Activated T-cell treated with anti-CD3 and anti-CD28 coated beads for 4 hours (primary cell): ENCODE data around the gene MPP1.
A peak's percentile ranks its signal among the peaks of the same experiment; 100 is the strongest.

ENCODE experiments used
- DNase-seq: peaks from one replicate; pipeline ENCODE4 v3.0.0-alpha.2; 2020

MPP1 gene

GRCh38 chrX:154774622-154775021 is 30.7 kb downstream of the MPP1 start:
- no peak for DNase-seq

- DNase-seq = peak; percentile 85
Observed at GRCh38 chrX:154762537-154763296, 42.6 kb downstream of the MPP1 start, which contains the start of gene DKC1. Gene DKC1 (plus strand): TSS chrX:154762864. CDS start chrX:154762966, 102 bp downstream.

DNA sequence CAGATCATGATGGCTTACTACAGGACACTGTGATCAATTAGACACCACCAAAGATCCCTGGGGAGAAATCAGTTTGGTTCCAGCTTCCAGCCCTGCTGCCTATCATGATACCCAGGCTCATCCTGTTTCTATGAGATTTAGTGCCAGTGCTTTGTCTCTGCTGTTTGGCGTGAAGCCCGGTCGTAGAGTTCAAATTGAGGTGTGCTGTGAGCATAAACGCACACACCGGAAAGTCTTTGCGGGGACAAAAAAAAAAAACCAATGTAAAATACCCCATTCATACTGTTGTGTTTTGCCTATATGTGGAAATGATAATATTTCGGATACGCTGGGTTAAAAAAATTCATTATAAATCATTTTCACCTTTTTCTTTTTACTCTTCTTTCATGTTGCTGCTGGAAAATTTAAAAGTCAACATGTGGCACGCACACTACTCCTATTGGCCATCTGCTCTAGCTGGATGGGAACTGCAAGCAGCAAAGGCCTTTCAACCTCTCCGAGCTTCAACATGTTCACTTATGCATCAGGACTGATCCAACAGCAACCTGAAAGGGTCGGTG is 43.2 kb downstream of the MPP1 start:
- DNase-seq = no peak

DNA sequence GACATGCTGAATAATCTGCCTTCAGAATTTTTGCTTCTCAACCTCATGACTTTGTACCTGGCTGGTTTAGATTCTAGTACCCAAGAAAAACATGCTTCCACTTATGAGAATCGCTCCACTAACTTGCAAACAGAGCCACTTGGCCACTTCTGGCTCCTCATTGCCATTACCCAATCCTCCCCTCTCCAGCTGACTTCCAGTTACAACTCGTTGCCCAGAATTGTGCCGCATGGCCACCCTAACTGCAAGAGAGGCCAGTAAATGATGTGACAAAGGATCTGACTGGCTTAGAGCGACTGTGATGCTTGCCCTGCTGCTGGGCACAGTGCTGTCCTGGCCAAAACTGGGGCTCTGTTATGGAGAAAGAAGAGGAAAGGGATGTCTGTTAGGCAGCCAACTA is 46.6 kb downstream of the MPP1 start:
- no peak for DNase-seq

GRCh38 chrX:154751669-154752271 is 53.5 kb downstream of the MPP1 start:
- DNase-seq = no peak

GRCh38 chrX:154751203-154751668 is 54.0 kb downstream of the MPP1 start:
- no peak for DNase-seq

DNA sequence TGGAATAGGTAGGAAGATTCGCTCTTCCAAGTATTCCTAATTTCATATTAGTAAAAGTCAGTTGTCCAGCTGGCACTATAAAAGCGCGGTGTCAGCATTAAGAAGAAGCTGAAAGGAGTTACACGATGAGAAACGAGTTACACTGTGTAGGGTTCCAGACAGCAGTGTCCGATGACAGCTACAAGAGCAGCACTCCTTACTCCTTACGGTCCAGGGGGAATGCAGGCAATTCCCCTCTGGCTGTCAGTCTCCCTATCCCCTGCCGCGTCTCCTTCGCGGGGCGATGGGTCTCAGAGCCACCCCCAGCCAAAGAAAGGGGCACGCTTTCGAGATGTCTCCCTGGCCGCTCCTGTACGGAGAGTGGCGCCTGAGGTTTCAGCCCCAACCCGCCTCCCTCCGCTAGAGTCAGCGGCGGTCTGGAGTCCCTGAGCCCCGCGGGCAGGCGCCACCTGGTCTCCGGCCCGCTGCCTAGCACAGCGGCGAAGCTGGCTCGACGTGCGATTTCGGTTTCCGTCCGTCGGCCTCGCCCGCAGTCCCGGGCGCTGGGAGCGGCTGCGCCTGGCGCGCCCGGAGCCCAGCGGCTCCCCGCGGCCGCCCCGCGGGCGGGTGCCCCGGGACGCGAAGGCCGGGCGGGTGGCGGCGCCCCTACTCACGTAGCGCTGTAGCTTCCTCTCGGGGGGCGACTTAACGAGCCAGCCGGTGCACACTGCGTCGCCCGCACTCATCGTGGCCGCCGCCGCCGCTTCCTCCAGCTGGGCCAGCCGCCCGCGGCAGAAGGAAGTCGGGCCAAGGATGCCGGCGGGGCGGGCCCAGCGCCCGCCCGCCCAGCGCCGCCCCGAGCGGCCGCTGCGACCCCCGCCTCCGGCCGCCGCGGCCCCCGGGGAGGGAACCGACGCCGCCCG is 54.7 kb downstream of the MPP1 start, which contains the start of gene GAB3:
GAB3 (minus strand) TSS at position 777 of the 902 bp plus-strand sequence; CDS start at position 725, 52 bp downstream.
- no peak for DNase-seq

- DNase-seq = no peak
Observed at GRCh38 chrX:154749856-154750255, 55.4 kb downstream of the MPP1 start.

DNA sequence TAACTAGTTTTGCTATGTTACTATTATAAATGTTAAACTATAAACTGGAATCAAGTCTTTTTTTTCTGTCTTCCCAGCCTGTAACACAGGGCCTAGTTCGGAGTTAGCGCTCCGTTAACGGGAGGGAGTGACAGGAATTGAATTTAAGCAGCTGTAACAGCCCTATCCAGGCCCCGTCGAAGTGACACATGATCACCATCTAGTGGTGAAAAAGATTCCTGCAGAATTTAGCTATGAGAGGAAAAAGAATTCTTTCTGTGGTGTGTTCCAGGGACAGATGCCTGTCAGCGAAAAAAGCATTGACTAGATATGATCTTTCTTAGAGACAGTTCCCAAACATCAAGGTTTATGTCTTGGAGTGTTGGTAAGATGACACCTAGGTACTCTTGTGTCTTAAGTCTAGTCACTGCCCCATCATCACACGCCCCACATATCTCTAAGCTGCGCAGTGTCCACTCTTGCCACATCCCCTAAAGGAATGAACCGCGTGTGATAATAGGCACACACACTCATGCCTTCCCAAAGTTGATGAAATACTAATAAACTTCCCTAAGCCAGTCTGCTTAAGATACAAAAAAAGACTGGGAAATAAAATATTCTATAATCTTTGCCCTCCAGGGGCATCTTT is 56.5 kb downstream of the MPP1 start:
- DNase-seq = peak; percentile 37

- DNase-seq = no peak
Observed at GRCh38 chrX:154742613-154743012, 62.7 kb downstream of the MPP1 start.

GRCh38 chrX:154739952-154740465 is 65.3 kb downstream of the MPP1 start:
- DNase-seq = no peak

- DNase-seq = no peak
Observed at GRCh38 chrX:154738011-154738738, 67.1 kb downstream of the MPP1 start.

- no peak for DNase-seq
Observed at GRCh38 chrX:154737136-154737535, 68.1 kb downstream of the MPP1 start.

DNA sequence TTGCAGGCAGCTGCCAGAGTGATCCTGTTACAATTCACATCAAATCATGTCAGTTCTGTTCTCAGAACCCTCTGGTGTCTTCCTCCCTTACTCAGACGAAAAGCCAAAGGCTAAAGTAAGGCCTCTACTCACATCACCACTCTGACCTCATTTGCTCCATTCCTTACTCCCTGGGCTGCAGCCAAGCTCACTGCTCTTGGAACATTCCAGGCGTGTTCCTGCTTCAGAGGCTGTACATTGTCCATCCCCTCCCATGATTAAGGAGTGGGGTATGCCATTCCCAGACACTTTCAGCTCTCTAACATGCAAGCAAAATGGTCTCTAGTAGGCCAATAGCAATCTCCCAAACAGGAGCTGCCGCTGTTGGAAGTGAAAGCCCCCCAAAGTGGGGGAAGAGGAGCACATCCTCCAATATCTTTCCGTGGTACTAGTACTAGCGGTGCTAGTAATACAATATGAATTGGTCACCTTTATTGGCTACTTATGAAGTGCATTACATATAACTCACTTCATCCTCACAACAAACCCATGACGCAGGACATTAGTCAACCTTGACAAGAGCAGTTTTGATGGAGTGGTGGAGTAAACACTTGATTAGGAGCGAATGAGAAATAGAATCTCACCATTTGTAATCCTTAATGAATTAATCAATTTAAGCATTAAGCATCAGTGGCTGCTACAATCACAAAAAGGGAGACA is 69.4 kb downstream of the MPP1 start:
- DNase-seq = no peak

GRCh38 chrX:154734061-154734781 is 71.1 kb downstream of the MPP1 start:
- no peak for DNase-seq

GRCh38 chrX:154733066-154733425 is 72.2 kb downstream of the MPP1 start:
- no peak for DNase-seq

GRCh38 chrX:154732421-154733065 is 72.7 kb downstream of the MPP1 start:
- DNase-seq = no peak

DNA sequence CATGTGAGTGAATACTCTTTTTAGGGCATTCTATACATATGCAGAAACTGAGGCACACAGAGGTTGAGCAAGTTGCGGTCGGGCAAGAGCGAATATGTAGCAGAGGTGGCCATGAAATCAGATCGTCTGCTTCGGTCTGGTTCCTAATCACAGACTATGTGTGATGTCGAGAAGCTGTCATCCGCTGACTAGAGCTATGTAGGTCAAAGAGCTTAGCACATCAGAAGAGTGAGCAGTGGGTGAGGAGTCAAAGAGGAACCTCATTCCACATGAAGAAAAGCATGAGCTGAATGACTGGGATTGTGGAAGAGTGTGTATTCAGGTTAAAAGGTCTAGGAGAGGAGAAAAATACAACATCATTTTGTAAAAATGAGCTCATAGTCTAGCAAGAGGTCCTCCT is 73.4 kb downstream of the MPP1 start:
- no peak for DNase-seq

GRCh38 chrX:154731184-154731583 is 74.1 kb downstream of the MPP1 start:
- DNase-seq = no peak
